Measurements from ENCODE around the gene NTRK2.

NTRK2 gene

GRCh38 chr9:84781458-84781857 lies 111.9 kb downstream of the NTRK2 start:
- no peak for DNase-seq (ENCODE audit: low spot score)

DNA sequence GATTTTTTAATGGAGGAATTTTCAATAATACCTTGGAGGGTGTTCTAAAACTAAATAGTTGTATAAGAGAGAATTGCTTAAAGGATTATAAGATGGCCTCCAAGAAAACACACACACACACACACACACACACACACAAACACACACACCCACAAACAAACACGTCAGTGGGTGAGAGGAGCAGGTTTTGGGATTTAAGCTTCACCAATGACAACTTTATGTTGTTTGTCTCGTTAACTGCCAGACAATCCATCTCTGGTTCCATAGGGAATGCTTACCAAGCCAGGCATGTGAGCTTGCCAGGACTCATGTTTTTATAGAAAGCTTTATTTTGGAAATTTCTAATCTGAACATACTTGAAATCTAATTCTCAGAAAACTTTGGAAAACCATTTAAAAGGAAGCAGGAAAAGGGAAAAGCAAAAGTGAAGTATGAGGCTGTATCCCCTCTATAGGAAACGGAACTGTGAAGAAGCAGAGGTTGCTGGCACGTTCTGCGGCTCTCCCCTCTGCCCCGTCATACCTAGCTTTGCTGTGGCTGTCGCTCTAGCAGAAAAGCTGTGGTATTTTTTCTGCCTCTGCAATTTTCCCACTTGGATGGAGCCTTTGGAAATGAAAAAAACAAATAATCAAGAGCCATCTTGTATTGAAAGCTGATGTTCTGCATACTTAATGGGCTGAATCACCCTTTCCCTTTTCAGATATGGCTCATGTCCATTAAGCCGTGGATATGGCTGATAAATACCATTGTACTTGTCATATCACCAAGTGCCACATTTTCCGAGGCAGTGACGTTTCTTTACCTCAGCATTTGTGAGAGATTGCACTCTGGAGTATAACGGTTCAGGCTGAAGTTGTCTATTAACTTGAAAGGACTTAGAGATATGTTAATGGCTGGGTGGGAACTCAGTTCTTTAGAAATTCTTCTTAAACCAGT lies 112.7 kb downstream of the NTRK2 start:
- DNase-seq (ENCODE audit: low spot score): peak; percentile 14

GRCh38 chr9:84785792-84786547 lies 116.4 kb downstream of the NTRK2 start:
- DNase-seq (ENCODE audit: low spot score): no peak

GRCh38 chr9:84788803-84789462 lies 119.4 kb downstream of the NTRK2 start:
- no peak for DNase-seq (ENCODE audit: low spot score)

DNA sequence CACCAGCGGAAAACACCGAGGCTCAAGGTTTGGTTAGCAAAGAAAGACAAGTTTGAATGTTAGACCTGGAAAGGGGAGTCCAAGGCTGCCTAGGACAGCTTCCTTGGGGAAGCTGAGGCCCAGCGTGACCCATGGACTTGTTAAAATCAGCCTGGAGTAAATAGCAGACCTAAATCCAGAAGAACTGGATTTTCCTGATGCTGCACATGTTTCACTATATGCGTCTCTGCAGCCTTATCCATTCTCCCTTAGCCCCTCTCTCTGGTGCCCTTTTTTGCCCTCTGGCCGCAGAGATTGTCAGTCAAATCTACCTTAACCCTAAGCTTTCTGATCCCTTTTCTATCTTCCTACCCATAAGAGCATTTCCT lies 119.9 kb downstream of the NTRK2 start:
- DNase-seq (ENCODE audit: low spot score): no peak

GRCh38 chr9:84791643-84792042 lies 122.1 kb downstream of the NTRK2 start:
- peak; percentile 10 for DNase-seq (ENCODE audit: low spot score)

- no peak for DNase-seq (ENCODE audit: low spot score)
Measured at GRCh38 chr9:84793251-84793650, 123.7 kb downstream of the NTRK2 start.

GRCh38 chr9:84794981-84795637 lies 125.6 kb downstream of the NTRK2 start:
- no peak for DNase-seq (ENCODE audit: low spot score)

- no peak for DNase-seq (ENCODE audit: low spot score)
Measured at GRCh38 chr9:84796404-84796803, 126.9 kb downstream of the NTRK2 start.

DNA sequence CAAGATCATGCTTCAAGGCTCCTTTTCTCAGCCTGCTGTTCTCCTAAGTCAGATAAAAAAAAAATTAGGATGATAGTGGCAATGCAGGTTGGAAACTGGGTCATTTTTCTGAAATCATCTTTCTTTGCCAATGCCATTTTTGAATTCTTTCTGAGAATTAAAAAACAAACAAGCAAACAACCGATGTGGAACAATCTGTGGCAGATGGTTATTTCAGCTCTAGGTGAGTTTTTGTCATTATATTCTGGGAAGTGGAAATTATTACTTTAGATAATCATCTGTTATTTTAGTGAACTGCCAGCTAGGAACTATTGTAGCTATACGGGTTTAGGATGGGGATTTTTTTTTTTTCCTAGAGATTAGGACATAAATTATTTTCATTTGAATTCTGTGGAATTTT lies 129.7 kb downstream of the NTRK2 start:
- no peak for DNase-seq (ENCODE audit: low spot score)

DNA sequence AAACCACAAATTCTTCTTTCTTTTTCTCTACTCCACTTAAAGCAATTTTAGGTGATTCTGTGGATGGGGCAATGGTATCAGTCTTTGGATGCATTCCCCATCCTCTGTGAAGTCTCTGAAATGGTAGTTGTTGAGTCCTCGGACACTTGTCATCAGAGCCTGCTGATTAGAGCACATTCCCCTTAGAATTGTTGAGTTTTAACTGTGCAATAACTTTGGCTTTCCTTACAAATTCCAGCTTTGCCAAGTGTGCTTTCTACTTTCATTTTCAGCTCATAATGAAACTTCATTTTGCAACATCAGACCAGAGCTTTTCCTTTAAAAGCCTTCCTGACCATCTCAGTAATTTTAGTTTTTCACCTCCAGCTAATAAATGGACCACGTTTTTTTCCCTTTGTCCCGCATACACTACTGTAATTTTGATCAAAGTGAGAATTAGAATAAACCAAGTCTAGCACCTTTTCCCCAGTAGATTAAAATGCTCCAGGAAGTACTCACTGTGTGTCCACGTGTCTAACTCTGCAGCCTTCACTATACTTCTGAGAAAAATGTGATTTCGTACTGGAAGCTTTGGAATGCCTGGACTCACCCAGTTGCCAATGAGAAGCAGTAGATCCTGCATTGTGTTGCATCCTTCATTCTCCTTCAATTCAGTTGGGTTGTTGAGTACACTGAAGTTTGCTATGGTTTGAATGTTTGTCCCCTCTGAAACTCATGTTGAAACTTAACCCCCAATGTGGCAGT lies 135.6 kb downstream of the NTRK2 start:
- DNase-seq (ENCODE audit: low spot score): no peak

DNA sequence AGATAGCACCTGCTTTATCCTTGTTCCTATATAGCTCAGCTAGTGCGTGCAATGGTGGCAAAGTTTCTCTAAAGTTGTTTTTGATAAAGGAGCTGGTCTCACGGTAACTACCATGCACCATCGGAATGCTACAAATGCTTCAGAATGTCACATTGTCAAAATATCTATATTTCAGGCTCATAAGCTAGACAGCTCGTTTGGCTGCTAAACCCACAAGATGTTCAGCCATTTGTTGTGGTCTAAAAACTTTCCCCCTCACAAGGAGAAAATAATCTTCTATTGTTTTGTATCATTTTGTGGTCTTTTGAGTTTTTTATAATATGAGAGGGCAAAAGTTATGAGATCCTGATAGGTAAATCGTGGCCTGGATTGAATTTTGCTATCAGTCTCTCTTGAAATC lies 137.9 kb downstream of the NTRK2 start:
- DNase-seq (ENCODE audit: low spot score): no peak

- no peak for DNase-seq (ENCODE audit: low spot score)
Measured at GRCh38 chr9:84807870-84808390, 138.4 kb downstream of the NTRK2 start.

DNA sequence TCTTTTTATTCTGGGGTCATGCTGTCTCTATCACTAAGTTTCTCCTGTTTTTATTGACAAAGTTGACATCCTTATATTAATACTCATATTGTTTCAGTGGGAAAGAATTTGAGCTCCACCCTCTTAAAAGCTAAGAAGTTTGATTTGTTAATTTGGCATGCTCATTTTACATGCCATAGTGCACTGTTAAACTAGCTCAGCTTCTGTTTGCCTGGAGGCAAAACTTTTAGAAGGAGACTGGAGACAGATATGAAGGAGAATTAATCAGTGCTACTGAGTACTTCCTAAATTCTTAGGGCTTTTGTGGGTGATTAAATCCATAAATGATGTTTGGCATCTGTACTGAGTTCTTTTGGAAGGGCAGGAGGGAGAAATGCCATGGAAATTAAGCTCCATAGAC lies 138.9 kb downstream of the NTRK2 start:
- DNase-seq (ENCODE audit: low spot score): no peak

DNA sequence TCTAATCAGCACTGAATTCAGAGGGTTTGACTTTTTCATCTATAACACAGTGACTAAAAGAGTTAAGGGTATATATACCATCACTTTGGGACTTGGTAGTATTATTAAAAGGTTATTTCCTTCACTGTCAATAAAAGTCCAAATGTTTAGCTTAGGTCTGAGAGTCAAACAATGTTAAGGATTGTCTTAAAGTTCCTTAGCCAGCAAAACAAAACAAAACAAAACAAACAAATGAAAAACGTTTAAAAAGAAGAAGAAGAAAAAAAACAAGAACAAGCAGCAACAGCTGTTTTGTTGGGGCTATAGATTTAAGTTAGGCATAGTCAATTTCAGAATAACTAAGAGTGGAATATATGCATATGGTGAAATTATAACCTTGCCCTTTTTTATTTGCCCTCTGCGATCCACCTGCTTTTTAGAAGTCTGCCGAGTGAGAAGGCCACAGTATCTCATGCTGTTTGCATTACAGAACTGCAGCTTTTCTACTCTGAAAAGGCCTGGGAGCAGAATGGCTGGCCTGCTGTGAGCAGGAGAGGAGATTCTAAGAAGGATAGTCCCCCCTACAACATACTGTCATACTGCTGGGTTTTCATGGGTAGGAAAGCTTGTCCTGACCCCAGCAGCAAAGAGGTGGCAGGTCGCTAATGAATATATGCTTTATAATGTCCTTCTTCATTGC lies 141.7 kb downstream of the NTRK2 start:
- DNase-seq (ENCODE audit: low spot score): no peak

- no peak for DNase-seq (ENCODE audit: low spot score)
Measured at GRCh38 chr9:84811751-84812074, 142.2 kb downstream of the NTRK2 start.

DNA sequence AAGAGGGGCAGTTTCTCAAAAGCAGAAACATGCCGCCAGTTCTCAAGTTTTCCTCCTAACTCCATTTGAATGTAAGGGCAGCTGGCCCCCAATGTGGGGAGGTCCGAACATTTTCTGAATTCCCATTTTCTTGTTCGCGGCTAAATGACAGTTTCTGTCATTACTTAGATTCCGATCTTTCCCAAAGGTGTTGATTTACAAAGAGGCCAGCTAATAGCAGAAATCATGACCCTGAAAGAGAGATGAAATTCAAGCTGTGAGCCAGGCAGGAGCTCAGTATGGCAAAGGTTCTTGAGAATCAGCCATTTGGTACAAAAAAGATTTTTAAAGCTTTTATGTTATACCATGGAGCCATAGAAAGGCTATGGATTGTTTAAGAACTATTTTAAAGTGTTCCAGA lies 142.8 kb downstream of the NTRK2 start:
- DNase-seq (ENCODE audit: low spot score): no peak

GRCh38 chr9:84812847-84813246 lies 143.3 kb downstream of the NTRK2 start:
- no peak for DNase-seq (ENCODE audit: low spot score)

GRCh38 chr9:84815554-84815953 lies 146.0 kb downstream of the NTRK2 start:
- no peak for DNase-seq (ENCODE audit: low spot score)

- DNase-seq (ENCODE audit: low spot score): no peak
Measured at GRCh38 chr9:84817038-84817437, 147.5 kb downstream of the NTRK2 start.

DNA sequence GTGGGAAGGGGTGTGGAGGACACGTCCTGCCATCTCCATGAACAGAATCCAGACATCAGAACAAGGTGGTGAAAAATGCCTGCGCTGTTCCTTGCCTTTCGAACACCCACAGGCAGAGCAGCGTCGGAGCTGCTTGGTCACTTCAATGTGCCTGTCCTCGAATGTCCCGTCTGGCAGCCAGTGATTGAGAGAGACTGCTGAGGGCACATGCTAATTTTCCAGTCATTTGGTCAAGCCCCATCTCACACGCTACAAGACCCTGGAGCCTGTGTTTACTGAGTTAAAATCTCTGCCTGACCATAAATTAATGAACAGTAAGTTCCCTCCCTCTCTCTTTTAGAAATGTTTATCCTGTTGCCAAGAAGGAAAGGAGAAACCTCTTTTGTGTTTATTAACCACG lies 149.3 kb downstream of the NTRK2 start:
- DNase-seq (ENCODE audit: low spot score): no peak

Measured in hepatic stellate cell (primary cell).